Loucy (cell line): ENCODE results near the gene HMGN3.

ENCODE experiments used
- CTCF ChIP-seq: fragments of 200-600 bp; sonication (generic); conservative IDR thresholded peaks from 2 replicates; pipeline ENCODE4 v1.5.1; 2014; ENCODE audit warnings: mild to moderate bottlenecking, antibody characterized with exemption, low read length
- EZH2phosphoT487 ChIP-seq: fragments of 200-600 bp; IDR thresholded peaks from 2 replicates; pipeline ENCODE4 v1.6.1; 2018; ENCODE audit warnings: antibody characterized with exemption, mild to moderate bottlenecking, moderate library complexity, borderline replicate concordance

GRCh38 chr6:79225717-79226599 is 8.5 kb downstream of the HMGN3 start:
- no peak for TF ChIP-seq CTCF
- TF ChIP-seq EZH2phosphoT487: no peak
